GM23338 (cell line): ENCODE data around the gene HNRNPC.

ENCODE experiments used
- CTCF ChIP-seq, 2 experiments: fragments of 200-600 bp in 1 of 2; sonication (generic) in 1 of 2; conservative IDR thresholded peaks; 2 replicates each; pipeline versions ENCODE4 v1.5.1 to v1.6.1; 2016 to 2017; ENCODE audit warnings: antibody characterized with exemption in 2 of 2, low read depth in 2 of 2, mild to moderate bottlenecking in 2 of 2, moderate library complexity in 1 of 2
- POLR2AphosphoS5 ChIP-seq: IDR thresholded peaks from 2 replicates; pipeline ENCODE4 v1.6.1; 2016; ENCODE audit warnings: antibody characterized with exemption, low read depth
- REST ChIP-seq: IDR thresholded peaks from one replicate; pipeline ENCODE4 v1.6.1; 2018; ENCODE audit warnings: antibody characterized with exemption; ENCODE audit not compliant: unreplicated experiment

GRCh38 chr14:21311614-21312013, 42.4 kb upstream of the HNRNPC start:
- TF ChIP-seq CTCF (conservative IDR thresholded peaks at IDR 0.05; ENCODE audit: low read depth in 2 of 2) (no peak), REST (no peak), POLR2AphosphoS5 (no peak)
